KMS-11 (cell line): ENCODE measurements around the gene TWIST1.

Experiments
- H2AFZ ChIP-seq: fragments of 200-600 bp; sonication (generic); 2 replicates; pipeline ENCODE4 v1.6.1; 2016; ENCODE audit warnings: antibody characterized with exemption, mixed run types, low read depth
- H3K27ac ChIP-seq: fragments of 200-600 bp; sonication (generic); 2 replicates; pipeline ENCODE4 v1.6.1; 2016; ENCODE audit warnings: mild to moderate bottlenecking, mixed run types
- H3K27me3 ChIP-seq: fragments of 200-600 bp; sonication (generic); 2 replicates; pipeline ENCODE4 v1.6.1; 2017; ENCODE audit warnings: mild to moderate bottlenecking, low read depth, mixed run types, moderate library complexity; ENCODE audit not compliant: insufficient read depth
- H3K36me3 ChIP-seq: fragments of 200-600 bp; sonication (generic); 2 replicates; pipeline ENCODE4 v1.6.1; 2017; ENCODE audit warnings: mild to moderate bottlenecking, mixed run types; ENCODE audit not compliant: insufficient read depth
- H3K4me1 ChIP-seq: fragments of 200-600 bp; sonication (generic); 2 replicates; pipeline ENCODE4 v1.6.1; 2016; ENCODE audit warnings: mild to moderate bottlenecking, low read depth, mixed run types; ENCODE audit not compliant: poor library complexity, severe bottlenecking
- H3K4me2 ChIP-seq: fragments of 200-600 bp; sonication (generic); 2 replicates; pipeline ENCODE4 v1.7.0; 2016; ENCODE audit warnings: mild to moderate bottlenecking, mixed run types
- H3K4me3 ChIP-seq: fragments of 200-600 bp; sonication (generic); IDR thresholded peaks from 2 replicates; pipeline ENCODE4 v1.6.1; 2017; ENCODE audit warnings: low read depth, low read length, mixed read lengths; ENCODE audit not compliant: insufficient read depth
- H3K79me2 ChIP-seq: fragments of 200-600 bp; sonication (generic); 2 replicates; pipeline ENCODE4 v1.6.1; 2016; ENCODE audit warnings: low read depth, mixed run types; ENCODE audit not compliant: insufficient read depth
- H3K9ac ChIP-seq: fragments of 200-600 bp; sonication (generic); 2 replicates; pipeline ENCODE4 v1.6.1; 2016; ENCODE audit warnings: mild to moderate bottlenecking, mixed run types
- H4K20me1 ChIP-seq: fragments of 200-600 bp; sonication (generic); 2 replicates; pipeline ENCODE4 v1.6.1; 2016; ENCODE audit warnings: mild to moderate bottlenecking, mixed run types; ENCODE audit not compliant: insufficient read depth
- CTCF ChIP-seq: fragments of 200-600 bp; sonication (generic); conservative IDR thresholded peaks from 2 replicates; pipeline ENCODE4 v1.6.1; 2017; ENCODE audit warnings: low read depth, mild to moderate bottlenecking, antibody characterized with exemption, low read length, moderate library complexity, mixed read lengths

The TWIST1 gene

GRCh38 chr7:19099924-19100323, 17.5 kb downstream of the TWIST1 start:
- no peak overlapping the region for H3K4me3 ChIP-seq

GRCh38 chr7:19099194-19099593, 18.2 kb downstream of the TWIST1 start:
- no peak overlapping the region for H3K4me3 ChIP-seq
- no peaks in the 10 kb centered on the region for H3K4me1 ChIP-seq
- no peak overlapping the region for H3K27ac ChIP-seq
- no peak for TF ChIP-seq CTCF
- H4K20me1 ChIP-seq, result no peaks in the 10 kb centered on the region
- no peak overlapping the region for H3K4me2 ChIP-seq
- no peaks in the 10 kb centered on the region for H3K27me3 ChIP-seq
- H3K9ac ChIP-seq, result no peak overlapping the region
- no peaks in the 10 kb centered on the region for H3K79me2 ChIP-seq
- H2AFZ ChIP-seq, result no peak overlapping the region
- no peaks in the 10 kb centered on the region for H3K36me3 ChIP-seq

More at GRCh38 chr7:19099924-19100323, 17.5 kb downstream of the TWIST1 start:
- H3K79me2 ChIP-seq, result no peaks in the 10 kb centered on the region
- no peaks in the 10 kb centered on the region for H3K4me1 ChIP-seq
- no peak overlapping the region for H3K9ac ChIP-seq
- TF ChIP-seq CTCF, result no peak
- H3K4me2 ChIP-seq, result no peak overlapping the region
- H4K20me1 ChIP-seq, result no peaks in the 10 kb centered on the region
- H3K36me3 ChIP-seq, result no peaks in the 10 kb centered on the region
- H2AFZ ChIP-seq, result no peak overlapping the region
- H3K27me3 ChIP-seq, result no peaks in the 10 kb centered on the region
- no peak overlapping the region for H3K27ac ChIP-seq

- Histone ChIP-seq H3K27ac (no peak overlapping the region), H3K9ac (no peak overlapping the region), H3K4me2 (no peak overlapping the region), H2AFZ (no peak overlapping the region), H4K20me1 (no peaks in the 10 kb centered on the region), H3K36me3 (no peaks in the 10 kb centered on the region), H3K4me1 (no peaks in the 10 kb centered on the region), H3K4me3 (no peak overlapping the region), H3K27me3 (no peaks in the 10 kb centered on the region), H3K79me2 (no peaks in the 10 kb centered on the region)
- TF ChIP-seq CTCF, result no peak
These were observed 18.9 kb downstream of the TWIST1 start for GRCh38 chr7:19098510-19098909.

- H2AFZ ChIP-seq, result no peak overlapping the region
- H4K20me1 ChIP-seq, result no peaks in the 10 kb centered on the region
- no peaks in the 10 kb centered on the region for H3K36me3 ChIP-seq
- no peak for TF ChIP-seq CTCF
- no peak overlapping the region for H3K9ac ChIP-seq
- H3K4me2 ChIP-seq, result no peak overlapping the region
- H3K79me2 ChIP-seq, result no peaks in the 10 kb centered on the region
- no peak overlapping the region for H3K27ac ChIP-seq
- no peak overlapping the region for H3K4me3 ChIP-seq
- no peaks in the 10 kb centered on the region for H3K27me3 ChIP-seq
- no peaks in the 10 kb centered on the region for H3K4me1 ChIP-seq
These were observed 20.0 kb downstream of the TWIST1 start for GRCh38 chr7:19097165-19098055.
